ENCODE results near the gene PIK3C2G. TPM values are rescaled to one million over a fixed set of nuclear protein-coding genes. Genes with fewer than 3 reads are reported as not detected.

The PIK3C2G gene
- total RNA-seq, 2 experiments from 2014 or later = not detected

DNA sequence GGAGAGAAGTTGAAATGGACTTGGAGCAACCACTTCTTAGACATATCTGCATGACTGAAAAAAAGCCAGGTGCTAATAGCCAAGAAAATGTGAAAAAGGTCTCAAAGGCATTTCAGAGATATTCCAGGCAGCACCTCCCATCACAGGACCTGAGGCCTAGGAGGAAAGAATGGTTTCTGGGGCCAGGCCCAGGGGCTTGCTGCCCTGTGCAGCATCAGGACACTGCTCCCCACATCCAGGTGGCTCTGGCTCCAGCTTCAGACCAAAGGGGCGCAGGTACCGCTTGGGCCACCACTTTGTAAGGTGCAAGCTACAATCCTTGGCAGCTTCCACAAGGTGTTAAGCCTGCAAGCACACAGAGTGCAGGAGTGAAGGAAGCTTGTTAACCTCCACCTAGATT is 114.3 kb downstream of the PIK3C2G start:
- Histone ChIP-seq H3K9me3 (ENCODE audit: low read length) (no peaks in the 10 kb centered on the region), H3K4me2 (ENCODE audit: low read length) (no peak overlapping the region), H2AFZ (ENCODE audit: low read length) (no peak overlapping the region), H3K27ac (ENCODE audit: low read depth, low read length, poor library complexity, severe bottlenecking) (no peak overlapping the region), H4K20me1 (ENCODE audit: insufficient read depth, low read length) (no peaks in the 10 kb centered on the region), H3K4me3 (ENCODE audit: low read depth, low read length, poor library complexity, severe bottlenecking) (no peak overlapping the region), H3K4me1 (ENCODE audit: insufficient read depth, low read length, poor library complexity, severe bottlenecking) (no peaks in the 10 kb centered on the region), H3K36me3 (ENCODE audit: insufficient read depth, low read length) (no peaks in the 10 kb centered on the region), H3K79me2 (ENCODE audit: insufficient read depth, low read depth, low read length) (no peaks in the 10 kb centered on the region), H3K9me2 (ENCODE audit: insufficient read depth, low read length) (no peaks in the 10 kb centered on the region)
- ChIA-PET POLR2A (no interaction called here), CTCF (ENCODE audit: unreplicated experiment) (no interaction called here)
- BruUV-seq (replicated peaks) = no TSS peak
- no peak for DNase-seq (ENCODE audit: low spot score)
- intact Hi-C loops (cut with micrococcal nuclease; ENCODE audit: unreplicated experiment) = no loop called here
- TF ChIP-seq, protein P1, sequence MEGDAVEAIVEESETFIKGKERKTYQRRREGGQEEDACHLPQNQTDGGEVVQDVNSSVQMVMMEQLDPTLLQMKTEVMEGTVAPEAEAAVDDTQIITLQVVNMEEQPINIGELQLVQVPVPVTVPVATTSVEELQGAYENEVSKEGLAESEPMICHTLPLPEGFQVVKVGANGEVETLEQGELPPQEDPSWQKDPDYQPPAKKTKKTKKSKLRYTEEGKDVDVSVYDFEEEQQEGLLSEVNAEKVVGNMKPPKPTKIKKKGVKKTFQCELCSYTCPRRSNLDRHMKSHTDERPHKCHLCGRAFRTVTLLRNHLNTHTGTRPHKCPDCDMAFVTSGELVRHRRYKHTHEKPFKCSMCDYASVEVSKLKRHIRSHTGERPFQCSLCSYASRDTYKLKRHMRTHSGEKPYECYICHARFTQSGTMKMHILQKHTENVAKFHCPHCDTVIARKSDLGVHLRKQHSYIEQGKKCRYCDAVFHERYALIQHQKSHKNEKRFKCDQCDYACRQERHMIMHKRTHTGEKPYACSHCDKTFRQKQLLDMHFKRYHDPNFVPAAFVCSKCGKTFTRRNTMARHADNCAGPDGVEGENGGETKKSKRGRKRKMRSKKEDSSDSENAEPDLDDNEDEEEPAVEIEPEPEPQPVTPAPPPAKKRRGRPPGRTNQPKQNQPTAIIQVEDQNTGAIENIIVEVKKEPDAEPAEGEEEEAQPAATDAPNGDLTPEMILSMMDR (conservative IDR thresholded peaks at IDR 0.05; ENCODE audit: low read length) = no peak
- no peak for TF ChIP-seq EZH2phosphoT487 (IDR thresholded peaks at IDR 0.05; ENCODE audit: borderline replicate concordance, low read depth, low read length)

DNA sequence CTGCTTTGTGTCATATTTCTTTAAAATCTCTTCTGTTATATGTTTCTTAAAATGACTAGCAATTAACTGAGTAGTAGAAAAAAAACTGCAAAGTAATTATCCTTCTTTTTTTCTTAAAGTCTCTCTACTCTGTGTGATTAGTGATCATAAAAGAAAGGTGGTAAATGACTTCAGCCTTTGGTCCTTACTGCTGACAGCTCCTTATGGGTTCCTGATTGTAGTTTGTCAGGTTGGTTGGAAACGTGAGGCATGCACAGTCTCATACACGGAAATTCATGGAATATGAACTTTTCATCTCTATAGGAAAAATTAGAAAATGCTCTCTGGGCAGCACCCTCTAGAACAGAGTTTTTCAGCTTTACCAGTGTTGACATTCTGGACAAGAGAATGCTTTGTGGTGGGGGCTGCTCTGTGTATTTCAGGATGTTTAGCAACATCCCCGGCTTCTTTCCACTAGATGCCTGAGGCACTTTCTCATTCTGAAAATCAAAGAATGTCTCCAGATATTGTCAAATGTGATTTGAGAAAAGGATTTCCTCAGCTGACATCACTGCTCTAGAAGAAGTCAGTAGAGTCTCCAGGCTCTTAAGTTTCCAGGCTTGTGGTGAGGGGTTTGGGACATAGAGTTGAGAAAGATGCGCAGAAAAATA is 121.0 kb downstream of the PIK3C2G start:
- Histone ChIP-seq H4K20me1 (ENCODE audit: insufficient read depth, low read length) (no peaks in the 10 kb centered on the region), H3K4me1 (ENCODE audit: insufficient read depth, low read length, poor library complexity, severe bottlenecking) (no peaks in the 10 kb centered on the region), H3K9me2 (ENCODE audit: insufficient read depth, low read length) (no peaks in the 10 kb centered on the region), H3K36me3 (ENCODE audit: insufficient read depth, low read length) (no peaks in the 10 kb centered on the region), H3K4me3 (ENCODE audit: low read depth, low read length, poor library complexity, severe bottlenecking) (no peak overlapping the region), H3K4me2 (ENCODE audit: low read length) (no peak overlapping the region), H3K79me2 (ENCODE audit: insufficient read depth, low read depth, low read length) (no peaks in the 10 kb centered on the region), H2AFZ (ENCODE audit: low read length) (no peak overlapping the region; the same call in 1 of the 2 replicates), H3K27ac (ENCODE audit: low read depth, low read length, poor library complexity, severe bottlenecking) (no peak overlapping the region), H3K9me3 (ENCODE audit: low read length) (no peaks in the 10 kb centered on the region)
- DNase-seq (ENCODE audit: low spot score) = no peak
- ChIA-PET CTCF (ENCODE audit: unreplicated experiment) (no interaction called here), POLR2A (no interaction called here)
- TF ChIP-seq, protein P1 (conservative IDR thresholded peaks at IDR 0.05; ENCODE audit: low read length) = no peak
- TF ChIP-seq EZH2phosphoT487 (IDR thresholded peaks at IDR 0.05; ENCODE audit: borderline replicate concordance, low read depth, low read length) = no peak
- intact Hi-C loops (cut with micrococcal nuclease; ENCODE audit: unreplicated experiment) = no loop called here
- BruUV-seq (replicated peaks) = no TSS peak

DNA sequence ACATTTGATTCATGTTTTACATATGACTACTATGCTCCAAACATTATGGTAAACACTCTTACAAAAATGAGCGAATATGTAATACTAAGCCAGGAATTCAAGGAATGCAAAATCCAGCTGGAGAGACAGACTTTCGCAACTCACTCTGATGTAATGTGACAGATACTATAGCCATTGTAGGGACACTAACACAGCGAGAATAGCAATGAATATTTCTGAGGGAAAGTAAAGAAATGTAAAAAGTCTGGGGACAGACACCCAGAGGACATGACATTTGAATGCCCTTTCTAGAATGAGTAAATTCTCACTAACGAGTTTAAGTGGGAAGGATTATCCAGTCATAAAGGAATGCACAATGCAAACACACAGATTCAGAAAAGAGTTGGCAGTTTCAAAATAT is 121.9 kb downstream of the PIK3C2G start:
- no TSS peak for BruUV-seq (replicated peaks)
- Histone ChIP-seq H2AFZ (ENCODE audit: low read length) (no peak overlapping the region), H3K36me3 (ENCODE audit: insufficient read depth, low read length) (no peaks in the 10 kb centered on the region), H3K4me3 (ENCODE audit: low read depth, low read length, poor library complexity, severe bottlenecking) (no peak overlapping the region), H4K20me1 (ENCODE audit: insufficient read depth, low read length) (no peaks in the 10 kb centered on the region), H3K27ac (ENCODE audit: low read depth, low read length, poor library complexity, severe bottlenecking) (no peak overlapping the region), H3K79me2 (ENCODE audit: insufficient read depth, low read depth, low read length) (no peaks in the 10 kb centered on the region), H3K9me2 (ENCODE audit: insufficient read depth, low read length) (no peaks in the 10 kb centered on the region), H3K4me2 (ENCODE audit: low read length) (no peak overlapping the region), H3K4me1 (ENCODE audit: insufficient read depth, low read length, poor library complexity, severe bottlenecking) (peaks cover 2% of the 10 kb centered on the region), H3K9me3 (ENCODE audit: low read length) (no peaks in the 10 kb centered on the region)
- CTCF ChIA-PET (ENCODE audit: unreplicated experiment) = no interaction called here
- TF ChIP-seq, protein P1 (conservative IDR thresholded peaks at IDR 0.05; ENCODE audit: low read length) = no peak
- TF ChIP-seq EZH2phosphoT487 (IDR thresholded peaks at IDR 0.05; ENCODE audit: borderline replicate concordance, low read depth, low read length) = no peak
- no peak for DNase-seq (ENCODE audit: low spot score)
- intact Hi-C loops (cut with micrococcal nuclease; ENCODE audit: unreplicated experiment) = no loop called here
- POLR2A ChIA-PET = no interaction called here
